H1 (cell line): ENCODE measurements around the gene NEK4. TPM values are rescaled to one million over a fixed set of nuclear protein-coding genes. Genes with fewer than 3 reads are reported as not detected.

ENCODE experiments used
- ASH2L ChIP-seq: fragments of 200-600, 300-600 bp; sonication (generic); IDR thresholded peaks from one replicate; pipeline ENCODE4 v1.7.1; 2017; ENCODE audit warnings: low read length
- CBX8 ChIP-seq: fragments of 300-800, 300-1000 bp; sonication (generic); IDR thresholded peaks from 2 replicates; pipeline ENCODE4 v1.7.1; 2016; ENCODE audit warnings: low read depth, low read length, borderline replicate concordance
- MAFK ChIP-seq: IDR thresholded peaks from 2 replicates; pipeline ENCODE4 v1.6.1; 2012; ENCODE audit warnings: low read depth, mild to moderate bottlenecking, improper control_type of control experiment, low read length
- RBBP5 ChIP-seq: IDR thresholded peaks from 2 replicates; pipeline ENCODE4 v1.7.1; 2012; ENCODE audit warnings: low read depth, mild to moderate bottlenecking, inconsistent platforms, low read length, moderate library complexity, borderline replicate concordance
- SAP30 ChIP-seq: fragments of 300-600 bp; sonication (generic); IDR thresholded peaks from 2 replicates; pipeline ENCODE4 v1.7.1; 2012; ENCODE audit warnings: low read length, moderate library complexity, mild to moderate bottlenecking, inconsistent platforms; ENCODE audit not compliant: insufficient read depth, insufficient replicate concordance
- SP4 ChIP-seq: IDR thresholded peaks from 2 replicates; pipeline ENCODE4 v1.6.1; 2012; ENCODE audit warnings: low read length, inconsistent platforms
- SUZ12 ChIP-seq: fragments of 200-600 bp; sonication (generic); IDR thresholded peaks from 2 replicates; pipeline ENCODE4 v1.6.1; 2012; ENCODE audit warnings: mild to moderate bottlenecking, inconsistent platforms, low read length, moderate library complexity, mixed read lengths
- polyA plus RNA-seq, 7 experiments: library from polyadenylated mRNA; depleted of rRNA in 3 of 7; stranded (reverse) in 5 of 7; unstranded in 2 of 7; fragments of >200 nt in 5 of 7; fragments of 200-250 nt in 2 of 7; gene quantifications; 1 replicate in 5 of 7; 2 replicates in 1 of 7; 4 replicates in 1 of 7; pipeline versions ENCODE4 v1.2.1 to v1.2.3, GENCODE V29; 2011 to 2013; ENCODE audit warnings: missing spikeins in 2 of 7, mixed read lengths in 2 of 7
- total RNA-seq: library from RNA; stranded (reverse); fragmentation: NEBNext Ultra II Directional; extraction: Animal tissue kit (Norgen Biotek cat#: 25700); gene quantifications from 2 replicates; pipeline ENCODE4 v1.2.1, GENCODE V29; 2021
- TF ChIP-seq, protein P1 (sequence below): fragments of 300-600 bp; sonication (generic); IDR thresholded peaks from 2 replicates; pipeline ENCODE4 v1.7.1; 2012; ENCODE audit warnings: low read length, moderate library complexity, mild to moderate bottlenecking, inconsistent platforms; ENCODE audit not compliant: insufficient replicate concordance
- TF ChIP-seq, protein P2 (sequence below): IDR thresholded peaks from 2 replicates; pipeline ENCODE4 v1.6.1; 2012; ENCODE audit warnings: inconsistent platforms
- TF ChIP-seq, protein P3 (sequence below): IDR thresholded peaks from 2 replicates; pipeline ENCODE4 v1.6.1; 2011; ENCODE audit warnings: low read length, improper control_type of control experiment

The NEK4 gene
- total and polyA plus RNA-seq, 2 of the 8 experiments (the other 6 are each of a cell fraction or from before 2014, with no cell fraction given), result 7.5 to 40.0 TPM

DNA sequence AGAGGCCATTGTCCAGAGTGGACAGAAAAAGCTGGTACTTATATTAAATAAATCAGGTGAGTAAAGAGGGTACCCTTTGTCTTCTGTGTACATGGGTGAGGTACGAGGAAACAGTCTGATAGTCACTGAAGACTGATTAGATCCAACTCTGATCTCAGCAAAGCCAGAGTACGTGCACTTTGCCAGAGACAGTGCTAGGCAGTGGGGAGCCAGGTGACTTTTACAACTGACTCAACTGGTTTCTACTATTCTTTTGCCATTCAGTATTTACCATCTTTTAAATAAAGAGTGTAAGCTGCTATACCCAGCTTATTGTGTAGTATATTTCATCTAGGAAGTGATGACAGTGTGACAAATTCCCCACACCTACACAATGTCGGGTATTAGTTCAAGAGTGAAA lies 81.6 kb downstream of the NEK4 start (continued):
- TF ChIP-seq, protein P1, sequence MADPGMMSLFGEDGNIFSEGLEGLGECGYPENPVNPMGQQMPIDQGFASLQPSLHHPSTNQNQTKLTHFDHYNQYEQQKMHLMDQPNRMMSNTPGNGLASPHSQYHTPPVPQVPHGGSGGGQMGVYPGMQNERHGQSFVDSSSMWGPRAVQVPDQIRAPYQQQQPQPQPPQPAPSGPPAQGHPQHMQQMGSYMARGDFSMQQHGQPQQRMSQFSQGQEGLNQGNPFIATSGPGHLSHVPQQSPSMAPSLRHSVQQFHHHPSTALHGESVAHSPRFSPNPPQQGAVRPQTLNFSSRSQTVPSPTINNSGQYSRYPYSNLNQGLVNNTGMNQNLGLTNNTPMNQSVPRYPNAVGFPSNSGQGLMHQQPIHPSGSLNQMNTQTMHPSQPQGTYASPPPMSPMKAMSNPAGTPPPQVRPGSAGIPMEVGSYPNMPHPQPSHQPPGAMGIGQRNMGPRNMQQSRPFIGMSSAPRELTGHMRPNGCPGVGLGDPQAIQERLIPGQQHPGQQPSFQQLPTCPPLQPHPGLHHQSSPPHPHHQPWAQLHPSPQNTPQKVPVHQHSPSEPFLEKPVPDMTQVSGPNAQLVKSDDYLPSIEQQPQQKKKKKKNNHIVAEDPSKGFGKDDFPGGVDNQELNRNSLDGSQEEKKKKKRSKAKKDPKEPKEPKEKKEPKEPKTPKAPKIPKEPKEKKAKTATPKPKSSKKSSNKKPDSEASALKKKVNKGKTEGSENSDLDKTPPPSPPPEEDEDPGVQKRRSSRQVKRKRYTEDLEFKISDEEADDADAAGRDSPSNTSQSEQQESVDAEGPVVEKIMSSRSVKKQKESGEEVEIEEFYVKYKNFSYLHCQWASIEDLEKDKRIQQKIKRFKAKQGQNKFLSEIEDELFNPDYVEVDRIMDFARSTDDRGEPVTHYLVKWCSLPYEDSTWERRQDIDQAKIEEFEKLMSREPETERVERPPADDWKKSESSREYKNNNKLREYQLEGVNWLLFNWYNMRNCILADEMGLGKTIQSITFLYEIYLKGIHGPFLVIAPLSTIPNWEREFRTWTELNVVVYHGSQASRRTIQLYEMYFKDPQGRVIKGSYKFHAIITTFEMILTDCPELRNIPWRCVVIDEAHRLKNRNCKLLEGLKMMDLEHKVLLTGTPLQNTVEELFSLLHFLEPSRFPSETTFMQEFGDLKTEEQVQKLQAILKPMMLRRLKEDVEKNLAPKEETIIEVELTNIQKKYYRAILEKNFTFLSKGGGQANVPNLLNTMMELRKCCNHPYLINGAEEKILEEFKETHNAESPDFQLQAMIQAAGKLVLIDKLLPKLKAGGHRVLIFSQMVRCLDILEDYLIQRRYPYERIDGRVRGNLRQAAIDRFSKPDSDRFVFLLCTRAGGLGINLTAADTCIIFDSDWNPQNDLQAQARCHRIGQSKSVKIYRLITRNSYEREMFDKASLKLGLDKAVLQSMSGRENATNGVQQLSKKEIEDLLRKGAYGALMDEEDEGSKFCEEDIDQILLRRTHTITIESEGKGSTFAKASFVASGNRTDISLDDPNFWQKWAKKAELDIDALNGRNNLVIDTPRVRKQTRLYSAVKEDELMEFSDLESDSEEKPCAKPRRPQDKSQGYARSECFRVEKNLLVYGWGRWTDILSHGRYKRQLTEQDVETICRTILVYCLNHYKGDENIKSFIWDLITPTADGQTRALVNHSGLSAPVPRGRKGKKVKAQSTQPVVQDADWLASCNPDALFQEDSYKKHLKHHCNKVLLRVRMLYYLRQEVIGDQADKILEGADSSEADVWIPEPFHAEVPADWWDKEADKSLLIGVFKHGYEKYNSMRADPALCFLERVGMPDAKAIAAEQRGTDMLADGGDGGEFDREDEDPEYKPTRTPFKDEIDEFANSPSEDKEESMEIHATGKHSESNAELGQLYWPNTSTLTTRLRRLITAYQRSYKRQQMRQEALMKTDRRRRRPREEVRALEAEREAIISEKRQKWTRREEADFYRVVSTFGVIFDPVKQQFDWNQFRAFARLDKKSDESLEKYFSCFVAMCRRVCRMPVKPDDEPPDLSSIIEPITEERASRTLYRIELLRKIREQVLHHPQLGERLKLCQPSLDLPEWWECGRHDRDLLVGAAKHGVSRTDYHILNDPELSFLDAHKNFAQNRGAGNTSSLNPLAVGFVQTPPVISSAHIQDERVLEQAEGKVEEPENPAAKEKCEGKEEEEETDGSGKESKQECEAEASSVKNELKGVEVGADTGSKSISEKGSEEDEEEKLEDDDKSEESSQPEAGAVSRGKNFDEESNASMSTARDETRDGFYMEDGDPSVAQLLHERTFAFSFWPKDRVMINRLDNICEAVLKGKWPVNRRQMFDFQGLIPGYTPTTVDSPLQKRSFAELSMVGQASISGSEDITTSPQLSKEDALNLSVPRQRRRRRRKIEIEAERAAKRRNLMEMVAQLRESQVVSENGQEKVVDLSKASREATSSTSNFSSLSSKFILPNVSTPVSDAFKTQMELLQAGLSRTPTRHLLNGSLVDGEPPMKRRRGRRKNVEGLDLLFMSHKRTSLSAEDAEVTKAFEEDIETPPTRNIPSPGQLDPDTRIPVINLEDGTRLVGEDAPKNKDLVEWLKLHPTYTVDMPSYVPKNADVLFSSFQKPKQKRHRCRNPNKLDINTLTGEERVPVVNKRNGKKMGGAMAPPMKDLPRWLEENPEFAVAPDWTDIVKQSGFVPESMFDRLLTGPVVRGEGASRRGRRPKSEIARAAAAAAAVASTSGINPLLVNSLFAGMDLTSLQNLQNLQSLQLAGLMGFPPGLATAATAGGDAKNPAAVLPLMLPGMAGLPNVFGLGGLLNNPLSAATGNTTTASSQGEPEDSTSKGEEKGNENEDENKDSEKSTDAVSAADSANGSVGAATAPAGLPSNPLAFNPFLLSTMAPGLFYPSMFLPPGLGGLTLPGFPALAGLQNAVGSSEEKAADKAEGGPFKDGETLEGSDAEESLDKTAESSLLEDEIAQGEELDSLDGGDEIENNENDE, result no peak
- TF ChIP-seq, protein P2, sequence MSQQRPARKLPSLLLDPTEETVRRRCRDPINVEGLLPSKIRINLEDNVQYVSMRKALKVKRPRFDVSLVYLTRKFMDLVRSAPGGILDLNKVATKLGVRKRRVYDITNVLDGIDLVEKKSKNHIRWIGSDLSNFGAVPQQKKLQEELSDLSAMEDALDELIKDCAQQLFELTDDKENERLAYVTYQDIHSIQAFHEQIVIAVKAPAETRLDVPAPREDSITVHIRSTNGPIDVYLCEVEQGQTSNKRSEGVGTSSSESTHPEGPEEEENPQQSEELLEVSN, result no peak
- no peak for TF ChIP-seq MAFK
- no peak for TF ChIP-seq CBX8
- no peak for TF ChIP-seq RBBP5
- TF ChIP-seq SUZ12, result no peak
- TF ChIP-seq, protein P3, sequence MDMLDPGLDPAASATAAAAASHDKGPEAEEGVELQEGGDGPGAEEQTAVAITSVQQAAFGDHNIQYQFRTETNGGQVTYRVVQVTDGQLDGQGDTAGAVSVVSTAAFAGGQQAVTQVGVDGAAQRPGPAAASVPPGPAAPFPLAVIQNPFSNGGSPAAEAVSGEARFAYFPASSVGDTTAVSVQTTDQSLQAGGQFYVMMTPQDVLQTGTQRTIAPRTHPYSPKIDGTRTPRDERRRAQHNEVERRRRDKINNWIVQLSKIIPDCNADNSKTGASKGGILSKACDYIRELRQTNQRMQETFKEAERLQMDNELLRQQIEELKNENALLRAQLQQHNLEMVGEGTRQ, result no peak
- TF ChIP-seq ASH2L, result no peak
- no peak for TF ChIP-seq SP4
- no peak for TF ChIP-seq SAP30
